CD4-positive, alpha-beta memory T cell (primary cell): Measurements from ENCODE around the gene KLHL25. TPM values are rescaled to one million over a fixed set of nuclear protein-coding genes. Genes with fewer than 3 reads are reported as not detected.

ENCODE experiments used
- CTCF ChIA-PET: fragments of 350-600 bp; sonication (Branson Sonifier 250); formaldehyde crosslinking; loops from one replicate; lab custom pipeline; 2021; ENCODE audit warnings: inconsistent platforms; ENCODE audit not compliant: partially characterized antibody; lab: Charles Lee
- POLR2A ChIA-PET: fragments of 350-600 bp; sonication (Branson Sonifier 250); formaldehyde crosslinking; loops from one replicate; lab custom pipeline; 2021; ENCODE audit not compliant: partially characterized antibody; lab: Charles Lee
- DNase-seq, 5 donors: peaks; one replicate each; pipeline versions ENCODE4 v3.0.0 to v3.0.0-alpha.2; 2020 to 2022; ENCODE audit warnings: mixed read lengths in 1 of 5
- H3K27ac ChIP-seq: one replicate; pipeline ENCODE4 v1.7.0; 2013; ENCODE audit warnings: low read depth, low read length
- H3K27me3 ChIP-seq: 2 replicates; pipeline ENCODE4 v1.7.0; 2013; ENCODE audit warnings: mild to moderate bottlenecking, low read length, moderate library complexity; ENCODE audit not compliant: insufficient read depth
- H3K36me3 ChIP-seq: 2 replicates; pipeline ENCODE4 v1.7.0; 2013; ENCODE audit warnings: mild to moderate bottlenecking, low read length, moderate library complexity; ENCODE audit not compliant: insufficient read depth
- H3K4me1 ChIP-seq: 2 replicates; pipeline ENCODE4 v1.7.0; 2013; ENCODE audit warnings: mild to moderate bottlenecking, low read length, moderate library complexity; ENCODE audit not compliant: insufficient read depth
- H3K4me3 ChIP-seq, 2 donors: one replicate each; pipeline ENCODE4 v1.7.0; 2013; ENCODE audit warnings: low read length in 2 of 2, mild to moderate bottlenecking in 1 of 2
- H3K9me3 ChIP-seq, 2 donors: one replicate each; pipeline ENCODE4 v1.7.0; 2013; ENCODE audit warnings: low read length in 2 of 2, control low read depth in 1 of 2; ENCODE audit not compliant: control insufficient read depth in 1 of 2
- H3K27ac Mint-ChIP-seq, 7 donors: one replicate each; pipeline ENCODE4 v1.8.0; 2020 to 2021; ENCODE audit warnings: mixed read lengths in 7 of 7, mild to moderate bottlenecking in 6 of 7, inconsistent platforms in 3 of 7, moderate library complexity in 3 of 7
- H3K27me3 Mint-ChIP-seq, 2 donors: one replicate each; pipeline ENCODE4 v1.8.0; 2020 to 2021; ENCODE audit warnings: mixed read lengths in 2 of 2
- H3K36me3 Mint-ChIP-seq, 2 donors: one replicate each; pipeline ENCODE4 v1.8.0; 2020 to 2021; ENCODE audit warnings: mixed read lengths in 2 of 2, inconsistent platforms in 1 of 2, mild to moderate bottlenecking in 1 of 2
- H3K4me1 Mint-ChIP-seq, 4 donors: one replicate each; pipeline ENCODE4 v1.8.0; 2020 to 2021; ENCODE audit warnings: mixed read lengths in 4 of 4, mild to moderate bottlenecking in 1 of 4
- H3K4me3 Mint-ChIP-seq, 8 donors: one replicate each; pipeline ENCODE4 v1.8.0; 2020 to 2021; ENCODE audit warnings: mixed read lengths in 8 of 8, mild to moderate bottlenecking in 7 of 8, moderate library complexity in 6 of 8, inconsistent platforms in 3 of 8
- H3K9me3 Mint-ChIP-seq, 8 donors: one replicate each; pipeline ENCODE4 v1.8.0; 2020 to 2021; ENCODE audit warnings: mixed read lengths in 8 of 8, mild to moderate bottlenecking in 5 of 8, inconsistent platforms in 3 of 8, moderate library complexity in 1 of 8
- intact Hi-C: fragments of 100-400 bp; cut with micrococcal nuclease; formaldehyde crosslinking; loops from one replicate; pipeline ENCODE4 v1.15.1; 2023
- polyA plus RNA-seq, 2 donors: library from polyadenylated mRNA; unstranded; fragments of 300-500 nt; fragmentation: Illumina TruSeq; gene quantifications; one replicate each; pipeline ENCODE4 v1.2.3, GENCODE V29; 2021
- total RNA-seq, 2 experiments: library from RNA; stranded (reverse); gene quantifications; one replicate each; pipeline ENCODE4 v1.2.3, GENCODE V29; 2021

KLHL25 gene
- total and polyA plus RNA-seq, 4 experiments from 2014 or later = 1.6 to 11.4 (median 6.7) TPM

GRCh38 chr15:85760531-85761371, 34.0 kb downstream of the KLHL25 start:
- no peaks in the 10 kb centered on the region for H3K9me3 Mint-ChIP-seq
- Histone ChIP-seq H3K36me3 (no peaks in the 10 kb centered on the region), H3K4me3 (no peak overlapping the region), H3K27me3 (no peaks in the 10 kb centered on the region), H3K4me1 (no peaks in the 10 kb centered on the region), H3K27ac (no peak overlapping the region), H3K9me3 (no peaks in the 10 kb centered on the region)
- CTCF ChIA-PET = interaction anchor here (0.7 to 1.2 kb wide), 3 partner anchors 32 to 94 kb away, joined by 3 read pairs; partner anchors contain the start of gene KLHL25
- no peak for DNase-seq
- peaks cover 0 to 4% (median 2%) of the 10 kb centered on the region in 4 donors for H3K4me1 Mint-ChIP-seq
- POLR2A ChIA-PET = interaction anchor here (1.5 kb wide), 1 partner anchor 11 kb away, joined by 4 read pairs; no protein-coding TSS in a partner anchor
- H3K27me3 Mint-ChIP-seq = no peaks in the 10 kb centered on the region
- peaks cover 6 to 12% of the 10 kb centered on the region in 2 donors for H3K36me3 Mint-ChIP-seq
- intact Hi-C loops = no loop called here
- no peak overlapping the region for H3K27ac Mint-ChIP-seq
- no peak overlapping the region for H3K4me3 Mint-ChIP-seq

- Mint-ChIP-seq H3K9me3 (no peaks in the 10 kb centered on the region), H3K27ac (no peak overlapping the region), H3K4me1 (peaks cover 0 to 4% (median 2%) of the 10 kb centered on the region in 4 donors), H3K4me3 (no peak overlapping the region), H3K27me3 (no peaks in the 10 kb centered on the region), H3K36me3 (peaks cover 6 to 12% of the 10 kb centered on the region in 2 donors)
- H3K36me3 ChIP-seq = no peaks in the 10 kb centered on the region
- no peaks in the 10 kb centered on the region for H3K27me3 ChIP-seq
- no peak overlapping the region for H3K4me3 ChIP-seq
- POLR2A ChIA-PET = interaction anchor here (1.5 kb wide), 1 partner anchor 10 kb away, joined by 4 read pairs; no protein-coding TSS in a partner anchor
- H3K4me1 ChIP-seq = no peaks in the 10 kb centered on the region
- no peaks in the 10 kb centered on the region for H3K9me3 ChIP-seq
- CTCF ChIA-PET = interaction anchor here (1.4 kb wide), 1 partner anchor 80 kb away, joined by 5 read pairs; no protein-coding TSS in a partner anchor
- intact Hi-C loops = no loop called here
- no peak overlapping the region for H3K27ac ChIP-seq
- DNase-seq = no peak
Observed at GRCh38 chr15:85760049-85760448, 34.7 kb downstream of the KLHL25 start.

GRCh38 chr15:85759376-85759775, 35.3 kb downstream of the KLHL25 start:
- Mint-ChIP-seq H3K27ac (no peak overlapping the region), H3K27me3 (no peaks in the 10 kb centered on the region), H3K4me1 (peaks cover 0 to 5% (median 3%) of the 10 kb centered on the region in 4 donors), H3K36me3 (peaks cover 3 to 12% of the 10 kb centered on the region in 2 donors), H3K9me3 (no peaks in the 10 kb centered on the region), H3K4me3 (no peak overlapping the region)
- DNase-seq = no peak
- Histone ChIP-seq H3K4me1 (no peaks in the 10 kb centered on the region), H3K27me3 (no peaks in the 10 kb centered on the region), H3K9me3 (no peaks in the 10 kb centered on the region), H3K4me3 (no peak overlapping the region), H3K27ac (no peak overlapping the region), H3K36me3 (no peaks in the 10 kb centered on the region)
- intact Hi-C loops = no loop called here
- ChIA-PET CTCF (interaction anchor here (1.4 kb wide), 1 partner anchor 81 kb away, joined by 5 read pairs; no protein-coding TSS in a partner anchor), POLR2A (no interaction called here)

- Mint-ChIP-seq H3K4me3 (no peak overlapping the region), H3K27ac (peak overlapping the region in 1 of 7 donors; percentile 35), H3K27me3 (no peaks in the 10 kb centered on the region), H3K36me3 (peaks cover 3 to 12% of the 10 kb centered on the region in 2 donors), H3K4me1 (peaks cover 0 to 5% (median 4%) of the 10 kb centered on the region in 4 donors), H3K9me3 (peaks cover 0 to 2% (median 0%) of the 10 kb centered on the region in 8 donors)
- ChIA-PET POLR2A (no interaction called here), CTCF (interaction anchor here (1.4 kb wide), 1 partner anchor 82 kb away, joined by 5 read pairs; no protein-coding TSS in a partner anchor)
- H3K27me3 ChIP-seq = no peaks in the 10 kb centered on the region
- intact Hi-C loops = no loop called here
- H3K36me3 ChIP-seq = no peaks in the 10 kb centered on the region
- no peaks in the 10 kb centered on the region for H3K4me1 ChIP-seq
- no peak overlapping the region for H3K4me3 ChIP-seq
- no peak overlapping the region for H3K27ac ChIP-seq
- DNase-seq = no peak
- no peaks in the 10 kb centered on the region for H3K9me3 ChIP-seq
Observed at GRCh38 chr15:85758655-85758978, 36.1 kb downstream of the KLHL25 start.

- H3K9me3 ChIP-seq = no peaks in the 10 kb centered on the region
- H3K27me3 ChIP-seq = no peaks in the 10 kb centered on the region
- no peak overlapping the region for H3K27ac ChIP-seq
- peaks cover 2% of the 10 kb centered on the region for H3K4me1 ChIP-seq
- Mint-ChIP-seq H3K4me1 (peaks cover 4 to 8% (median 6%) of the 10 kb centered on the region in 4 donors), H3K36me3 (peaks cover 3 to 9% of the 10 kb centered on the region in 2 donors), H3K9me3 (peaks cover 0 to 2% (median 0%) of the 10 kb centered on the region in 8 donors), H3K27me3 (no peaks in the 10 kb centered on the region), H3K4me3 (no peak overlapping the region), H3K27ac (peak overlapping the region in 1 of 7 donors; percentile 52)
- H3K4me3 ChIP-seq = no peak overlapping the region
- POLR2A ChIA-PET = no interaction called here
- CTCF ChIA-PET = no interaction called here
- no peaks in the 10 kb centered on the region for H3K36me3 ChIP-seq
- no peak for DNase-seq
- intact Hi-C loops = no loop called here
Observed at GRCh38 chr15:85757939-85758654, 36.6 kb downstream of the KLHL25 start.

- H3K4me3 Mint-ChIP-seq = no peak overlapping the region
Observed at GRCh38 chr15:85757073-85757938, 37.4 kb downstream of the KLHL25 start.

More at GRCh38 chr15:85757073-85757938, 37.4 kb downstream of the KLHL25 start:
- Histone ChIP-seq H3K4me1 (peaks cover 9% of the 10 kb centered on the region), H3K27ac (no peak overlapping the region), H3K4me3 (no peak overlapping the region), H3K36me3 (no peaks in the 10 kb centered on the region), H3K27me3 (no peaks in the 10 kb centered on the region), H3K9me3 (no peaks in the 10 kb centered on the region)
- CTCF ChIA-PET = no interaction called here
- Mint-ChIP-seq H3K27ac (peak overlapping the region in 2 of 7 donors; percentile 30 to 52), H3K36me3 (peaks cover 3 to 9% of the 10 kb centered on the region in 2 donors), H3K9me3 (peaks cover 0 to 4% (median 0%) of the 10 kb centered on the region in 8 donors), H3K27me3 (no peaks in the 10 kb centered on the region), H3K4me1 (peaks cover 8 to 11% (median 10%) of the 10 kb centered on the region in 4 donors)
- intact Hi-C loops = no loop called here
- DNase-seq = no peak
- POLR2A ChIA-PET = no interaction called here
